CD14-positive monocyte (primary cell): Measurements from ENCODE around the gene FKBP5. TPM values are rescaled to one million over a fixed set of nuclear protein-coding genes. Genes with fewer than 3 reads are reported as not detected.
"Not testable (repeated sequence)": the region's sequence is repeated elsewhere in the genome, so short reads cannot be mapped to it uniquely, and the experiment has no call there.

Experiments used
- DNase-seq, 3 donors: peaks; one replicate each; pipeline ENCODE4 v3.0.0-alpha.2; 2011 to 2022
- H2AFZ ChIP-seq: 2 replicates; pipeline ENCODE4 v1.6.0; 2012; ENCODE audit warnings: mild to moderate bottlenecking, low read depth, low read length, inconsistent platforms; ENCODE audit not compliant: insufficient read depth, poor library complexity, severe bottlenecking
- H3K27ac ChIP-seq, 2 donors: 1 replicate in 1 of 2; 2 replicates in 1 of 2; pipeline ENCODE4 v1.5.1; 2012 to 2013; ENCODE audit warnings: low read length in 2 of 2, control low read depth in 1 of 2, inconsistent platforms in 1 of 2, low read depth in 1 of 2, mild to moderate bottlenecking in 1 of 2
- H3K27me3 ChIP-seq, 2 donors: one replicate each; pipeline versions ENCODE4 v1.6.0 to v1.6.1; 2011 to 2013; ENCODE audit warnings: low read length in 2 of 2; ENCODE audit not compliant: control insufficient read depth in 2 of 2, insufficient read depth in 2 of 2
- H3K36me3 ChIP-seq, 2 donors: replicated peaks in 1 of 2; 1 replicate in 1 of 2; 2 replicates in 1 of 2; pipeline versions ENCODE4 v1.5.1 to v1.6.1; 2012 to 2013; ENCODE audit warnings: low read length in 2 of 2, control low read depth in 1 of 2, inconsistent platforms in 1 of 2, mild to moderate bottlenecking in 1 of 2; ENCODE audit not compliant: insufficient read depth in 2 of 2, control insufficient read depth in 1 of 2
- H3K4me1 ChIP-seq, 2 donors: 1 replicate in 1 of 2; 2 replicates in 1 of 2; pipeline versions ENCODE4 v1.5.1 to v1.6.1; 2012 to 2013; ENCODE audit warnings: low read length in 2 of 2, control low read depth in 1 of 2, inconsistent platforms in 1 of 2, mild to moderate bottlenecking in 1 of 2, moderate library complexity in 1 of 2; ENCODE audit not compliant: insufficient read depth in 2 of 2, control insufficient read depth in 1 of 2
- H3K4me2 ChIP-seq: replicated peaks from 2 replicates; pipeline ENCODE3; 2012; ENCODE audit warnings: low read length, moderate library complexity, mild to moderate bottlenecking; ENCODE audit not compliant: poor library complexity, severe bottlenecking; ENCODE audit errors: extremely low read depth
- H3K4me3 ChIP-seq, 3 experiments: fragments of 200-600 bp in 1 of 3; sonication (generic) in 1 of 3; replicated peaks in 1 of 3; 1 replicate in 2 of 3; 2 replicates in 1 of 3; pipeline ENCODE4 v1.5.1; 2011 to 2013; ENCODE audit warnings: low read length in 3 of 3, mild to moderate bottlenecking in 3 of 3, control low read depth in 2 of 3, low read depth in 2 of 3, inconsistent platforms in 1 of 3, moderate library complexity in 1 of 3
- H3K79me2 ChIP-seq: 2 replicates; pipeline ENCODE4 v1.6.0; 2012; ENCODE audit warnings: mild to moderate bottlenecking, control low read depth, inconsistent platforms, low read length, moderate library complexity; ENCODE audit not compliant: insufficient read depth
- H3K9ac ChIP-seq: 2 replicates; pipeline ENCODE4 v1.6.0; 2017; ENCODE audit warnings: low read length, mild to moderate bottlenecking; ENCODE audit not compliant: insufficient read depth, poor library complexity, severe bottlenecking
- H3K9me3 ChIP-seq, 2 donors: replicated peaks in 1 of 2; 1 replicate in 1 of 2; 2 replicates in 1 of 2; pipeline versions ENCODE4 v1.5.1 to v1.6.1; 2012 to 2013; ENCODE audit warnings: low read length in 2 of 2, control low read depth in 1 of 2; ENCODE audit not compliant: control insufficient read depth in 1 of 2, insufficient read depth in 1 of 2
- H4K20me1 ChIP-seq: 2 replicates; pipeline ENCODE4 v1.6.0; 2012; ENCODE audit warnings: mild to moderate bottlenecking, low read length, control low read depth, moderate library complexity; ENCODE audit not compliant: insufficient read depth
- H3K27ac Mint-ChIP-seq, 7 donors: one replicate each; pipeline ENCODE4 v1.8.0; 2020; ENCODE audit warnings: mild to moderate bottlenecking in 7 of 7, mixed read lengths in 7 of 7, moderate library complexity in 6 of 7, inconsistent platforms in 2 of 7
- H3K27me3 Mint-ChIP-seq, 3 donors: one replicate each; pipeline ENCODE4 v1.8.0; 2021 to 2022; ENCODE audit warnings: low read depth in 3 of 3, mild to moderate bottlenecking in 3 of 3, mixed read lengths in 3 of 3, moderate library complexity in 3 of 3, inconsistent platforms in 1 of 3
- H3K36me3 Mint-ChIP-seq, 2 donors: one replicate each; pipeline ENCODE4 v1.8.0; 2020; ENCODE audit warnings: mixed read lengths in 2 of 2, inconsistent platforms in 1 of 2, mild to moderate bottlenecking in 1 of 2
- H3K4me1 Mint-ChIP-seq: one replicate; pipeline ENCODE4 v1.8.0; 2020; ENCODE audit warnings: mild to moderate bottlenecking, mixed read lengths
- H3K4me3 Mint-ChIP-seq, 2 donors: one replicate each; pipeline ENCODE4 v1.8.0; 2020; ENCODE audit warnings: mild to moderate bottlenecking in 2 of 2, mixed read lengths in 2 of 2, moderate library complexity in 1 of 2
- H3K9me3 Mint-ChIP-seq, 7 donors: one replicate each; pipeline ENCODE4 v1.8.0; 2020 to 2022; ENCODE audit warnings: mixed read lengths in 7 of 7, mild to moderate bottlenecking in 6 of 7, moderate library complexity in 6 of 7, inconsistent platforms in 2 of 7
- WGBS: methylation state at CpG from one replicate; pipeline ENCODE4 v1.1.5; 2013; ENCODE audit warnings: missing lambda C conversion rate; ENCODE audit not compliant: insufficient coverage; 5-methylcytosine and 5-hydroxymethylcytosine counted together
- intact Hi-C, 2 donors: fragments of 100-400 bp; cut with micrococcal nuclease; formaldehyde crosslinking; loops; one replicate each; pipeline versions ENCODE4 v1.15.0 to v1.15.1; 2023
- polyA plus RNA-seq, 3 donors: library from polyadenylated mRNA; depleted of rRNA in 1 of 3; unstranded in 2 of 3; stranded (reverse) in 1 of 3; fragments of 300-500 nt in 2 of 3; fragments of >200 nt in 1 of 3; fragmentation: Illumina TruSeq in 2 of 3; gene quantifications; 1 replicate in 2 of 3; 2 replicates in 1 of 3; pipeline ENCODE4 v1.2.3, GENCODE V29; 2012 to 2021
- TF ChIP-seq, protein P1 (sequence below): fragments of 200-600 bp; IDR thresholded peaks from one replicate; pipeline ENCODE4 v1.8.0; 2022; ENCODE audit warnings: antibody characterized with exemption, mild to moderate bottlenecking

Gene FKBP5
- polyA plus RNA-seq, 3 donors = 20.2 to 58.5 (median 56.9) TPM

DNA sequence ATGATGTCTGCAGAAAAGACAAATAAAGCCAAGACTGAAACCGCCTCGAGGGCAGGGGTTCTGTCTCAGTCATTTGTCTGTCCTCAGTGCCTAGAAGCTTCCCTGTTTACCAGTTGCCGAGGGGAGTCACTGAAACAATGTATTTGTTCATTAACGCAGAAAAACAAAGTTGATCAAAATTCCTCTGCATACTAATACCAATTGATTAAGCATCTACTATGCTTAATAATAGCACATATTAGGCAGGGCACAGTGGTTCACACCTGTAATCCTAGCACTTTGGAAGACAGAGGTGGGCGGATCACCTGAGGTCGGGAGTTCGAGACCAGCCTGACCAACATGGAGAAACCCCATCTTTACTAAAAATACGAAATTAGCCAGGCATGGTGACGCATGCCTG, 1.8 kb upstream of the FKBP5 start:
- Histone ChIP-seq H3K4me3 (no peak overlapping the region), H4K20me1 (peaks cover 20% of the 10 kb centered on the region), H2AFZ (no peak overlapping the region), H3K79me2 (peaks cover 32% of the 10 kb centered on the region), H3K36me3 (no peaks in the 10 kb centered on the region), H3K4me2 (no peak overlapping the region), H3K27ac (peak overlapping the region; percentile 14 to 80), H3K27me3 (no peaks in the 10 kb centered on the region), H3K4me1 (peaks cover 36 to 53% of the 10 kb centered on the region in 2 donors), H3K9me3 (peaks cover 0 to 6% of the 10 kb centered on the region in 2 donors), H3K9ac (no peak overlapping the region)
- no peak for DNase-seq
- intact Hi-C loops = loop anchor here in 1 of 2 donors (5.0 kb wide), 1 partner anchor 42 kb away; no protein-coding TSS in a partner anchor
- 97% methylated on average over 4 of the region's 9 CpGs for WGBS
- TF ChIP-seq, protein P1, sequence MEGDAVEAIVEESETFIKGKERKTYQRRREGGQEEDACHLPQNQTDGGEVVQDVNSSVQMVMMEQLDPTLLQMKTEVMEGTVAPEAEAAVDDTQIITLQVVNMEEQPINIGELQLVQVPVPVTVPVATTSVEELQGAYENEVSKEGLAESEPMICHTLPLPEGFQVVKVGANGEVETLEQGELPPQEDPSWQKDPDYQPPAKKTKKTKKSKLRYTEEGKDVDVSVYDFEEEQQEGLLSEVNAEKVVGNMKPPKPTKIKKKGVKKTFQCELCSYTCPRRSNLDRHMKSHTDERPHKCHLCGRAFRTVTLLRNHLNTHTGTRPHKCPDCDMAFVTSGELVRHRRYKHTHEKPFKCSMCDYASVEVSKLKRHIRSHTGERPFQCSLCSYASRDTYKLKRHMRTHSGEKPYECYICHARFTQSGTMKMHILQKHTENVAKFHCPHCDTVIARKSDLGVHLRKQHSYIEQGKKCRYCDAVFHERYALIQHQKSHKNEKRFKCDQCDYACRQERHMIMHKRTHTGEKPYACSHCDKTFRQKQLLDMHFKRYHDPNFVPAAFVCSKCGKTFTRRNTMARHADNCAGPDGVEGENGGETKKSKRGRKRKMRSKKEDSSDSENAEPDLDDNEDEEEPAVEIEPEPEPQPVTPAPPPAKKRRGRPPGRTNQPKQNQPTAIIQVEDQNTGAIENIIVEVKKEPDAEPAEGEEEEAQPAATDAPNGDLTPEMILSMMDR = no peak
- Mint-ChIP-seq H3K27ac (peak overlapping the region in 6 of 7 donors; percentile 35 to 94 (median 68)), H3K4me3 (no peak overlapping the region), H3K27me3 (peaks cover 0 to 2% (median 1%) of the 10 kb centered on the region in 3 donors), H3K36me3 (no peaks in the 10 kb centered on the region), H3K4me1 (peaks cover 38% of the 10 kb centered on the region), H3K9me3 (peaks cover 0 to 11% (median 4%) of the 10 kb centered on the region in 7 donors)

DNA sequence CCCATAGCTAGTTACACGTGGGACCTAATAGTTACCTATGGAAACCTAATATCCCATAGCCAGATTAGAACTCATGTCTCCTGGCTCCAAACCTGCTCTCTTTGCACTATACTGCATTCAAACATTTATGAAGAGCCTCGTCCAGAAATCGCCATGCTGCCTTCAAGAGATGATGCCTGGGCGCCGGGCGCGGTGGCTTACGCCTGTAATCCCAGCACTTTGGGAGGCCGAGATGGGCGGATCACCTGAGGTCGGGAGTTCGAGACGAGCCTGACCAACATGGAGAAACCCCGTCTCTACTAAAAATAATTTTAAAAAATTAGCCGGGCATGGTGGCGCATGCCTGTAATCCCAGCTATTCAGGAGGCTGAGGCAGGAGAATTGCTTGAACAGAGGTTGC, 1.3 kb upstream of the FKBP5 start:
- H3K36me3 ChIP-seq, H3K4me2 ChIP-seq, H3K4me3 ChIP-seq, H3K27me3 ChIP-seq, H2AFZ ChIP-seq, H3K27ac ChIP-seq, H3K36me3 Mint-ChIP-seq, H3K9me3 ChIP-seq, H3K27me3 Mint-ChIP-seq, H3K4me3 Mint-ChIP-seq, DNase-seq, H3K9ac ChIP-seq: not testable (repeated sequence)
- peaks cover 0 to 11% (median 4%) of the 10 kb centered on the region in 7 donors for H3K9me3 Mint-ChIP-seq
- peaks cover 37 to 54% of the 10 kb centered on the region in 2 donors for H3K4me1 ChIP-seq
- 100% methylated on average over 2 of the region's 16 CpGs for WGBS
- peaks cover 25% of the 10 kb centered on the region for H4K20me1 ChIP-seq
- H3K27ac Mint-ChIP-seq = peak overlapping the region in 1 of 7 donors; percentile 62
- H3K79me2 ChIP-seq = peaks cover 36% of the 10 kb centered on the region
- H3K4me1 Mint-ChIP-seq = peaks cover 38% of the 10 kb centered on the region
- intact Hi-C loops = loop anchor here in 1 of 2 donors (5.0 kb wide), 1 partner anchor 42 kb away; no protein-coding TSS in a partner anchor
